Stimulated activated CD8-positive, alpha-beta memory T cell treated with anti-CD3 and anti-CD28 coated beads, Interleukin-4, amount 100 ng/mL, for 48 hours (primary cell): ENCODE measurements around the gene ODAD4.

ENCODE experiments used
- DNase-seq: peaks from one replicate; pipeline ENCODE4 v3.0.0-alpha.2; 2020

The ODAD4 gene

GRCh38 chr17:41930009-41930832 is at the start of gene ODAD4:
TSS of gene ODAD4 (plus strand) at chr17:41930617. CDS start at chr17:41930724, 107 bp downstream.
- DNase-seq, result peak; percentile 96

GRCh38 chr17:41882756-41883155 is 47.7 kb upstream of the ODAD4 start:
- DNase-seq, result no peak

- DNase-seq, result no peak
These were observed 44.7 kb upstream of the ODAD4 start for GRCh38 chr17:41885733-41886132.

- DNase-seq, result no peak
These were observed 42.0 kb upstream of the ODAD4 start for GRCh38 chr17:41888332-41888965.

GRCh38 chr17:41891135-41892020 is 39.0 kb upstream of the ODAD4 start:
- no peak for DNase-seq

- DNase-seq, result no peak
These were observed 38.4 kb upstream of the ODAD4 start for GRCh38 chr17:41892021-41892376.

GRCh38 chr17:41893384-41893783 is 37.0 kb upstream of the ODAD4 start:
- no peak for DNase-seq

- DNase-seq, result no peak
These were observed 35.6 kb upstream of the ODAD4 start for GRCh38 chr17:41894791-41895331.

GRCh38 chr17:41895617-41896016 is 34.8 kb upstream of the ODAD4 start:
- no peak for DNase-seq

- DNase-seq, result no peak
These were observed 33.7 kb upstream of the ODAD4 start for GRCh38 chr17:41896726-41897125.

GRCh38 chr17:41901646-41902045 is 28.8 kb upstream of the ODAD4 start:
- no peak for DNase-seq

GRCh38 chr17:41904242-41904841 is 26.1 kb upstream of the ODAD4 start:
- no peak for DNase-seq

GRCh38 chr17:41905172-41905571 is 25.2 kb upstream of the ODAD4 start:
- no peak for DNase-seq

- DNase-seq, result no peak
These were observed 23.8 kb upstream of the ODAD4 start for GRCh38 chr17:41906465-41907184.

GRCh38 chr17:41907185-41907556 is 23.2 kb upstream of the ODAD4 start:
- DNase-seq, result no peak

- DNase-seq, result no peak
These were observed 22.5 kb upstream of the ODAD4 start for GRCh38 chr17:41907633-41908539.

GRCh38 chr17:41909088-41909487 is 21.3 kb upstream of the ODAD4 start:
- DNase-seq, result no peak

GRCh38 chr17:41910701-41911391 is 19.6 kb upstream of the ODAD4 start:
- no peak for DNase-seq

- no peak for DNase-seq
These were observed 17.5 kb upstream of the ODAD4 start for GRCh38 chr17:41912925-41913324.

GRCh38 chr17:41913798-41914197 is 16.6 kb upstream of the ODAD4 start:
- DNase-seq, result no peak
